GM12878 (cell line): ENCODE results near the gene STAG1. TPM values are rescaled to one million over a fixed set of nuclear protein-coding genes. Genes with fewer than 3 reads are reported as not detected.

Experiments
- ATAC-seq: fragments of 200-7000 bp; cut with Tn5 transposase; 3 replicates; pipeline ENCODE4 v1.9.1; 2020; ENCODE audit warnings: mild to moderate bottlenecking, moderate library complexity
- BruUV-seq: library from RNA; stranded (reverse); fragments of 400-500 nt; replicated peaks from 2 replicates; lab custom pipeline; 2021; lab: Mats Ljungman, UMichigan
- CTCF ChIA-PET: fragments of 300-600 bp; sonication (Branson Sonifier 250); formaldehyde crosslinking; extraction: SDS; loops from one replicate; lab custom pipeline; 2021; ENCODE audit warnings: inconsistent platforms; lab: Yijun Ruan, JAX
- POLR2A ChIA-PET: fragments of 350-600 bp; formaldehyde crosslinking; extraction: SDS; loops from one replicate; lab custom pipeline; 2021; ENCODE audit warnings: inconsistent platforms; lab: Charles Lee
- RAD21 ChIA-PET: fragments of 300-600 bp; sonication (Branson Sonifier 250); formaldehyde crosslinking; loops from one replicate; lab custom pipeline; 2023; ENCODE audit warnings: antibody characterized with exemption; ENCODE audit not compliant: unreplicated experiment; lab: Charles Lee
- SMC1A ChIA-PET: fragments of 300-600 bp; sonication (Branson Sonifier 250); formaldehyde crosslinking; loops from one replicate; lab custom pipeline; 2023; ENCODE audit not compliant: unreplicated experiment, uncharacterized antibody; lab: Charles Lee
- DNase-seq: peaks from one replicate; pipeline ENCODE4 v3.0.0-alpha.2; 2011; ENCODE audit warnings: low read depth, low spot score
- FAIRE-seq: peaks from 3 replicates; lab custom pipeline; 2011; peaks lifted over from hg19 to GRCh38; lab: Jason Lieb, UNC
- H2AFZ ChIP-seq: 2 replicates; pipeline ENCODE4 v1.6.0; 2011; ENCODE audit warnings: low read depth, low read length, control low read depth; ENCODE audit not compliant: control insufficient read depth
- H3K27ac ChIP-seq: 2 replicates; pipeline ENCODE4 v1.5.1; 2011; ENCODE audit warnings: control low read depth; ENCODE audit not compliant: control insufficient read depth, insufficient read depth
- H3K27me3 ChIP-seq, 2 experiments: replicated peaks in 1 of 2; 2 replicates each; pipeline versions ENCODE4 v1.6.0 to v1.6.1; 2011; ENCODE audit warnings: low read length in 1 of 2; ENCODE audit not compliant: control insufficient read depth in 2 of 2, insufficient read depth in 2 of 2
- H3K36me3 ChIP-seq, 2 experiments: 2 replicates each; pipeline ENCODE4 v1.5.1; 2011; ENCODE audit warnings: low read length in 1 of 2; ENCODE audit not compliant: control insufficient read depth in 2 of 2, insufficient read depth in 2 of 2
- H3K4me1 ChIP-seq: 2 replicates; pipeline ENCODE4 v1.6.1; 2011; ENCODE audit warnings: mild to moderate bottlenecking, low read length, moderate library complexity, mixed read lengths; ENCODE audit not compliant: control insufficient read depth, insufficient read depth
- H3K4me2 ChIP-seq: 2 replicates; pipeline ENCODE4 v1.6.0; 2011; ENCODE audit warnings: control low read depth; ENCODE audit not compliant: control insufficient read depth, insufficient read depth
- H3K4me3 ChIP-seq: fragments of 200-600 bp; sonication (generic); 2 replicates; pipeline ENCODE4 v1.5.1; 2016
- H3K79me2 ChIP-seq: 2 replicates; pipeline ENCODE4 v1.6.0; 2011; ENCODE audit warnings: low read length; ENCODE audit not compliant: control insufficient read depth, insufficient read depth
- H3K9ac ChIP-seq: 2 replicates; pipeline ENCODE4 v1.8.0; 2011; ENCODE audit warnings: low read length, control low read depth, mixed read lengths; ENCODE audit not compliant: control insufficient read depth, insufficient read depth
- H3K9me3 ChIP-seq: replicated peaks from 3 replicates; pipeline ENCODE4 v1.5.1; 2011; ENCODE audit warnings: mild to moderate bottlenecking, low read length; ENCODE audit not compliant: control insufficient read depth, insufficient read depth
- H4K20me1 ChIP-seq: 2 replicates; pipeline ENCODE4 v1.6.0; 2011; ENCODE audit not compliant: control insufficient read depth, insufficient read depth
- ATF2 ChIP-seq: IDR thresholded peaks from 2 replicates; pipeline ENCODE4 v1.6.1; 2012; ENCODE audit warnings: low read length, inconsistent platforms
- BCLAF1 ChIP-seq: fragments of 450-650 bp; IDR thresholded peaks from 2 replicates; pipeline ENCODE4 v1.6.1; 2017; ENCODE audit warnings: antibody characterized with exemption, mild to moderate bottlenecking, moderate library complexity
- E2F8 ChIP-seq: fragments of 450-650 bp; IDR thresholded peaks from 2 replicates; pipeline ENCODE4 v1.6.1; 2018; ENCODE audit warnings: mild to moderate bottlenecking, low read depth, moderate library complexity; ENCODE audit not compliant: partially characterized antibody
- EGR1 ChIP-seq, 2 experiments: IDR thresholded peaks; 1 replicate in 1 of 2; 2 replicates in 1 of 2; pipeline ENCODE4 v1.6.1; 2011 to 2012; ENCODE audit warnings: low read depth in 2 of 2, low read length in 2 of 2, borderline replicate concordance in 1 of 2, mild to moderate bottlenecking in 1 of 2, moderate library complexity in 1 of 2
- FOXK2 ChIP-seq: fragments of 450-650 bp; IDR thresholded peaks from 2 replicates; pipeline ENCODE4 v1.6.1; 2017; ENCODE audit warnings: mild to moderate bottlenecking, moderate library complexity
- MEF2A ChIP-seq: IDR thresholded peaks from 2 replicates; pipeline ENCODE4 v1.6.1; 2011; ENCODE audit warnings: low read depth, mild to moderate bottlenecking, low read length, moderate library complexity; ENCODE audit not compliant: insufficient read depth
- MEF2B ChIP-seq: fragments of 450-650 bp; IDR thresholded peaks from 2 replicates; pipeline ENCODE4 v1.6.1; 2018; ENCODE audit warnings: mild to moderate bottlenecking, moderate library complexity; ENCODE audit not compliant: partially characterized antibody, poor library complexity, severe bottlenecking
- MYB ChIP-seq: fragments of 150-350 bp; IDR thresholded peaks from 2 replicates; pipeline ENCODE4 v1.6.1; 2014; ENCODE audit warnings: mild to moderate bottlenecking, low read depth, low read length, borderline replicate concordance
- TCF12 ChIP-seq: IDR thresholded peaks from 2 replicates; pipeline ENCODE4 v1.6.1; 2011; ENCODE audit warnings: low read depth, mild to moderate bottlenecking, low read length
- WGBS: methylation state at CpG from one replicate; pipeline ENCODE4 v1.1.6; 2016; ENCODE audit warnings: low lambda C conversion rate; ENCODE audit not compliant: insufficient replicate concordance, insufficient coverage; ENCODE audit errors: missing lambda C conversion rate; 5-methylcytosine and 5-hydroxymethylcytosine counted together
- in situ Hi-C: fragments of 300-500 bp; cut with MboI; formaldehyde crosslinking; loops from 9 replicates; pipeline ENCODE4 v1.14.3; 2018; ENCODE audit warnings: mixed read lengths
- intact Hi-C: fragments of 100-400 bp; cut with micrococcal nuclease; formaldehyde crosslinking; loops from one replicate; pipeline ENCODE4 v1.14.2; 2022; ENCODE audit not compliant: unreplicated experiment
- polyA plus RNA-seq, 11 experiments: library from polyadenylated mRNA; depleted of rRNA in 4 of 11; unstranded in 6 of 11; stranded (reverse) in 5 of 11; fragments of >200 nt; fragmentation: Nextera tagmentation in 4 of 11; fragmentation: Illumina TruSeq in 1 of 11; extraction: Ambion mirVana in 4 of 11; extraction: Trizol in 1 of 11; gene quantifications; 1 replicate in 1 of 11; 2 replicates in 10 of 11; pipeline versions ENCODE4 v1.2.1 to v1.2.3, GENCODE V29; 2011 to 2016; ENCODE audit warnings: inconsistent platforms in 2 of 11, missing spikeins in 2 of 11, low read depth in 1 of 11
- total RNA-seq, 4 experiments: library from RNA; depleted of rRNA in 3 of 4; stranded (reverse); fragments of >200 nt in 3 of 4; fragmentation: Illumina TruSeq in 1 of 4; extraction: Trizol in 1 of 4; gene quantifications; 2 replicates each; pipeline versions ENCODE4 v1.2.1 to v1.2.3, GENCODE V29; 2013 to 2021
- TF ChIP-seq, protein P1 (sequence below): IDR thresholded peaks from 2 replicates; pipeline ENCODE4 v1.6.1; 2011; ENCODE audit warnings: low read depth, low read length, improper control_type of control experiment, borderline replicate concordance
- TF ChIP-seq, protein P2 (sequence below): IDR thresholded peaks from 2 replicates; pipeline ENCODE4 v1.6.1; 2011; ENCODE audit warnings: low read depth, mild to moderate bottlenecking, low read length, moderate library complexity, borderline replicate concordance; ENCODE audit errors: extremely low read depth
- TF ChIP-seq, protein P3 (sequence below): IDR thresholded peaks from 2 replicates; pipeline ENCODE4 v1.6.1; 2012; ENCODE audit warnings: low read depth, low read length, improper control_type of control experiment

STAG1 gene
- total and polyA plus RNA-seq, 10 of the 15 experiments (the other 5 are each of a cell fraction or from before 2014, with no cell fraction given) = 4.4 to 30.1 (median 20.2) TPM

GRCh38 chr3:136595913-136596697 is 156.1 kb downstream of the STAG1 start:
- no peak for DNase-seq
- H2AFZ ChIP-seq = peak overlapping the region; percentile 1; the same call in 1 of the 2 replicates
- H3K27me3 ChIP-seq = no peaks in the 10 kb centered on the region
- no peaks in the 10 kb centered on the region for H3K9me3 ChIP-seq
- H4K20me1 ChIP-seq = no peaks in the 10 kb centered on the region; the same call in 1 of the 2 replicates
- SMC1A ChIA-PET = interaction anchor here (0.7 kb wide), 1 partner anchor 24 kb away, joined by 3 read pairs; no protein-coding TSS in a partner anchor
- H3K79me2 ChIP-seq = no peaks in the 10 kb centered on the region; the same call in none of the 2 replicates
- CTCF ChIA-PET = interaction anchor here (0.9 to 1.0 kb wide), 3 partner anchors 11 to 205 kb away, joined by 3 to 5 read pairs (median 3); no protein-coding TSS in a partner anchor
- BruUV-seq = no TSS peak
- H3K9ac ChIP-seq = no peak overlapping the region
- intact Hi-C loops (no loop called here), in situ Hi-C loops (no loop called here)
- ATAC-seq = peak; percentile 56; the same call in 2 of the 3 replicates
- 0 out of 2 replicates have a peak overlapping the region, but pooled peaks have one; percentile 25 for H3K4me2 ChIP-seq
- no peak overlapping the region for H3K27ac ChIP-seq
- H3K36me3 ChIP-seq = no peaks in the 10 kb centered on the region; a peak in 1 of 4 replicates
- no peaks in the 10 kb centered on the region for H3K4me1 ChIP-seq
- 44% methylated on average over 5 of the region's 5 CpGs for WGBS
- POLR2A ChIA-PET = no interaction called here
- RAD21 ChIA-PET = interaction anchor here (1.4 kb wide), 1 partner anchor 205 kb away, joined by 5 read pairs; no protein-coding TSS in a partner anchor
- no peak overlapping the region for H3K4me3 ChIP-seq
- FAIRE-seq = peak; percentile 7
- TF ChIP-seq FOXK2 = no peak
- no peak for TF ChIP-seq EGR1 (IDR thresholded peaks at IDR 0.05; ENCODE audit: borderline replicate concordance in 1 of 2, low read depth in 2 of 2, low read length in 2 of 2)
- TF ChIP-seq MYB = no peak
- TF ChIP-seq, protein P1, sequence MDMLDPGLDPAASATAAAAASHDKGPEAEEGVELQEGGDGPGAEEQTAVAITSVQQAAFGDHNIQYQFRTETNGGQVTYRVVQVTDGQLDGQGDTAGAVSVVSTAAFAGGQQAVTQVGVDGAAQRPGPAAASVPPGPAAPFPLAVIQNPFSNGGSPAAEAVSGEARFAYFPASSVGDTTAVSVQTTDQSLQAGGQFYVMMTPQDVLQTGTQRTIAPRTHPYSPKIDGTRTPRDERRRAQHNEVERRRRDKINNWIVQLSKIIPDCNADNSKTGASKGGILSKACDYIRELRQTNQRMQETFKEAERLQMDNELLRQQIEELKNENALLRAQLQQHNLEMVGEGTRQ = no peak
- TF ChIP-seq MEF2B = peak; percentile 32
- TF ChIP-seq MEF2A = 0 out of 2 replicates have a peak, but pooled peaks have one; percentile 10
- no peak for TF ChIP-seq ATF2
- no peak for TF ChIP-seq BCLAF1
- no peak for TF ChIP-seq TCF12
- no peak for TF ChIP-seq E2F8
- TF ChIP-seq, protein P2, sequence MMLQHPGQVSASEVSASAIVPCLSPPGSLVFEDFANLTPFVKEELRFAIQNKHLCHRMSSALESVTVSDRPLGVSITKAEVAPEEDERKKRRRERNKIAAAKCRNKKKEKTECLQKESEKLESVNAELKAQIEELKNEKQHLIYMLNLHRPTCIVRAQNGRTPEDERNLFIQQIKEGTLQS = no peak
- TF ChIP-seq, protein P3, sequence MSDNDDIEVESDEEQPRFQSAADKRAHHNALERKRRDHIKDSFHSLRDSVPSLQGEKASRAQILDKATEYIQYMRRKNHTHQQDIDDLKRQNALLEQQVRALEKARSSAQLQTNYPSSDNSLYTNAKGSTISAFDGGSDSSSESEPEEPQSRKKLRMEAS = no peak
